SK-N-SH treated with all-trans-retinoic acid at 6 μM for 48 hours (cell line): ENCODE measurements around the gene LHFPL6.

ENCODE experiments used
- ATAC-seq: fragments of 200-7000 bp; cut with Tn5 transposase; 3 replicates; pipeline ENCODE4 v1.9.1; 2020; ENCODE audit warnings: mild to moderate bottlenecking, moderate library complexity
- ARNTL ChIP-seq: fragments of 450-650 bp; formaldehyde crosslinking; IDR thresholded peaks from 2 replicates; pipeline ENCODE4 v1.5.0; 2020; ENCODE audit warnings: low read depth, mild to moderate bottlenecking, moderate library complexity, borderline replicate concordance
- BACH2 ChIP-seq: fragments of 250-450 bp; sonication (Bioruptor Pico); IDR thresholded peaks from 2 replicates; pipeline ENCODE4 v1.9.0; 2021; ENCODE audit warnings: mild to moderate bottlenecking, borderline replicate concordance
- CSDC2 ChIP-seq: fragments of 250-450 bp; sonication (Bioruptor Pico); IDR thresholded peaks from 2 replicates; pipeline ENCODE4 v1.5.0; 2020; ENCODE audit warnings: mild to moderate bottlenecking, moderate library complexity
- ESRRG ChIP-seq: fragments of 250-450 bp; sonication (Bioruptor Pico); IDR thresholded peaks from 2 replicates; pipeline ENCODE4 v1.6.1; 2021; ENCODE audit warnings: mild to moderate bottlenecking
- ISL1 ChIP-seq: fragments of 250-450 bp; sonication (Bioruptor Pico); IDR thresholded peaks from 2 replicates; pipeline ENCODE4 v2.1.2; 2022; ENCODE audit warnings: mild to moderate bottlenecking, moderate library complexity
- PPARA ChIP-seq: fragments of 250-450 bp; sonication (Bioruptor Pico); IDR thresholded peaks from 2 replicates; pipeline ENCODE4 v1.5.0; 2020; ENCODE audit warnings: mild to moderate bottlenecking, borderline replicate concordance
- RARB ChIP-seq: fragments of 250-450 bp; sonication (Bioruptor Pico); IDR thresholded peaks from 2 replicates; pipeline ENCODE4 v1.8.0; 2021; ENCODE audit warnings: mild to moderate bottlenecking, moderate library complexity
- SNAI2 ChIP-seq: fragments of 250-450 bp; sonication (Bioruptor Pico); IDR thresholded peaks from 2 replicates; pipeline ENCODE4 v1.5.0; 2020; ENCODE audit warnings: mild to moderate bottlenecking, moderate library complexity
- TCF4 ChIP-seq: fragments of 250-450 bp; sonication (Bioruptor Pico); IDR thresholded peaks from 2 replicates; pipeline ENCODE4 v1.8.0; 2021; ENCODE audit warnings: mild to moderate bottlenecking, moderate library complexity, borderline replicate concordance
- TOX ChIP-seq: fragments of 250-450 bp; sonication (Bioruptor Pico); IDR thresholded peaks from 2 replicates; pipeline ENCODE4 v1.8.0; 2021; ENCODE audit warnings: mild to moderate bottlenecking, moderate library complexity, borderline replicate concordance
- TSHZ2 ChIP-seq: fragments of 250-450 bp; sonication (Bioruptor Pico); IDR thresholded peaks from 2 replicates; pipeline ENCODE4 v1.5.0; 2020; ENCODE audit warnings: mild to moderate bottlenecking, moderate library complexity
- ZC3H10 ChIP-seq: fragments of 250-450 bp; sonication (Bioruptor Pico); IDR thresholded peaks from 2 replicates; pipeline ENCODE4 v1.5.1; 2021; ENCODE audit warnings: mild to moderate bottlenecking, moderate library complexity
- ZFP3 ChIP-seq: fragments of 250-450 bp; sonication (Bioruptor Pico); IDR thresholded peaks from 2 replicates; pipeline ENCODE4 v1.5.0; 2020; ENCODE audit warnings: mild to moderate bottlenecking, moderate library complexity
- ZFP30 ChIP-seq: fragments of 450-650 bp; formaldehyde crosslinking; IDR thresholded peaks from 2 replicates; pipeline ENCODE4 v1.5.0; 2022; ENCODE audit warnings: mild to moderate bottlenecking, moderate library complexity
- ZNF565 ChIP-seq: fragments of 450-650 bp; formaldehyde crosslinking; conservative IDR thresholded peaks from 2 replicates; pipeline ENCODE4 v1.5.0; 2020; ENCODE audit warnings: low read depth, mild to moderate bottlenecking, moderate library complexity
- ZNF70 ChIP-seq: fragments of 450-650 bp; formaldehyde crosslinking; IDR thresholded peaks from 2 replicates; pipeline ENCODE4 v1.5.0; 2020; ENCODE audit warnings: mild to moderate bottlenecking, moderate library complexity
- ZNF8 ChIP-seq: fragments of 450-650 bp; formaldehyde crosslinking; IDR thresholded peaks from 2 replicates; pipeline ENCODE4 v1.5.0; 2020; ENCODE audit warnings: mild to moderate bottlenecking, moderate library complexity
- TF ChIP-seq, protein P1 (sequence below): fragments of 250-450 bp; sonication (Bioruptor Pico); IDR thresholded peaks from 2 replicates; pipeline ENCODE4 v1.8.0; 2020; ENCODE audit warnings: mild to moderate bottlenecking, moderate library complexity, borderline replicate concordance
- TF ChIP-seq, protein P2 (sequence below): fragments of 250-450 bp; sonication (Bioruptor Pico); IDR thresholded peaks from 2 replicates; pipeline ENCODE4 v1.5.1; 2021; ENCODE audit warnings: mild to moderate bottlenecking, moderate library complexity
- TF ChIP-seq, protein P3 (sequence below): fragments of 250-450 bp; sonication (Bioruptor Pico); IDR thresholded peaks from 2 replicates; pipeline ENCODE4 v1.8.0; 2021; ENCODE audit warnings: low read depth, mild to moderate bottlenecking, moderate library complexity, borderline replicate concordance

The LHFPL6 gene

GRCh38 chr13:39605677-39606320 is 2.8 kb upstream of the LHFPL6 start:
- no peak for ATAC-seq

GRCh38 chr13:39604756-39605155 is 1.8 kb upstream of the LHFPL6 start:
- no peak for ATAC-seq
- TF ChIP-seq ZNF70 (CRISPR knock-in tag), result no peak

More at GRCh38 chr13:39605677-39606320, 2.8 kb upstream of the LHFPL6 start:
- TF ChIP-seq ZC3H10 (CRISPR knock-in tag), result no peak
- no peak for TF ChIP-seq RARB (CRISPR knock-in tag)
- TF ChIP-seq ZFP30, result no peak
- TF ChIP-seq, all 23 proteins: peak for 0

DNA sequence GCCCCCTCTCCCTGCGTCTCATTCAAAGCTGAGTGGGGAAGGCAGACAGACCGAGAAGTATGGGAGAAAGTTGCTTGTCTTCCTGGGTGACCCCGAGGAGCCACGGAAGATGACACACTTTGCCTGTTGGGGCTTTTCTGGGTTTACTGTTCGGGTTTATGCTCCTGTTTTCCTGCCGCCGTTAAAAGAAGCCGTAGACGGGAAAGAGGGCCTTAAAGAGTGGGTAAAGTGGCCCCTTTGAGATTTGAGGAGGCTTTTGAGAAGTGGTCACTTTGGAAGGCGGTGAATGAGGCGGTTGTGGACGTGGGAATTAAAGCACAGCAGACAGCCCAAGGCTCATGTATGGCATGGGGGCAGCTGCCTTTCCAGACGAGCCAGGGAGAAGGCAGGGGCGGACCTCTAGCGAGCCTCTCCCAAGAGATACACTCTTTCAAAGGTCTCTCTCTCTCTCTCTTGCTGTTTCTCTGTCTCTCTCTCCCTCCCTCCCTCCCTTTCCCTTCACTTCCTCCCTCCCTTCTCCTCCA is 493 bp upstream of the LHFPL6 start:
- TF ChIP-seq TCF4 (no peak), ISL1 (CRISPR knock-in tag) (no peak), ZFP30 (no peak), RARB (CRISPR knock-in tag) (no peak), TOX (CRISPR knock-in tag) (no peak), ESRRG (no peak), ARNTL (CRISPR knock-in tag) (no peak), BACH2 (CRISPR knock-in tag) (no peak), TSHZ2 (CRISPR knock-in tag) (no peak), PPARA (CRISPR knock-in tag) (no peak), SNAI2 (no peak)
- TF ChIP-seq, protein P1, sequence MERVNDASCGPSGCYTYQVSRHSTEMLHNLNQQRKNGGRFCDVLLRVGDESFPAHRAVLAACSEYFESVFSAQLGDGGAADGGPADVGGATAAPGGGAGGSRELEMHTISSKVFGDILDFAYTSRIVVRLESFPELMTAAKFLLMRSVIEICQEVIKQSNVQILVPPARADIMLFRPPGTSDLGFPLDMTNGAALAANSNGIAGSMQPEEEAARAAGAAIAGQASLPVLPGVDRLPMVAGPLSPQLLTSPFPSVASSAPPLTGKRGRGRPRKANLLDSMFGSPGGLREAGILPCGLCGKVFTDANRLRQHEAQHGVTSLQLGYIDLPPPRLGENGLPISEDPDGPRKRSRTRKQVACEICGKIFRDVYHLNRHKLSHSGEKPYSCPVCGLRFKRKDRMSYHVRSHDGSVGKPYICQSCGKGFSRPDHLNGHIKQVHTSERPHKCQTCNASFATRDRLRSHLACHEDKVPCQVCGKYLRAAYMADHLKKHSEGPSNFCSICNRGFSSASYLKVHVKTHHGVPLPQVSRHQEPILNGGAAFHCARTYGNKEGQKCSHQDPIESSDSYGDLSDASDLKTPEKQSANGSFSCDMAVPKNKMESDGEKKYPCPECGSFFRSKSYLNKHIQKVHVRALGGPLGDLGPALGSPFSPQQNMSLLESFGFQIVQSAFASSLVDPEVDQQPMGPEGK (CRISPR knock-in tag), result no peak
- TF ChIP-seq, protein P2, sequence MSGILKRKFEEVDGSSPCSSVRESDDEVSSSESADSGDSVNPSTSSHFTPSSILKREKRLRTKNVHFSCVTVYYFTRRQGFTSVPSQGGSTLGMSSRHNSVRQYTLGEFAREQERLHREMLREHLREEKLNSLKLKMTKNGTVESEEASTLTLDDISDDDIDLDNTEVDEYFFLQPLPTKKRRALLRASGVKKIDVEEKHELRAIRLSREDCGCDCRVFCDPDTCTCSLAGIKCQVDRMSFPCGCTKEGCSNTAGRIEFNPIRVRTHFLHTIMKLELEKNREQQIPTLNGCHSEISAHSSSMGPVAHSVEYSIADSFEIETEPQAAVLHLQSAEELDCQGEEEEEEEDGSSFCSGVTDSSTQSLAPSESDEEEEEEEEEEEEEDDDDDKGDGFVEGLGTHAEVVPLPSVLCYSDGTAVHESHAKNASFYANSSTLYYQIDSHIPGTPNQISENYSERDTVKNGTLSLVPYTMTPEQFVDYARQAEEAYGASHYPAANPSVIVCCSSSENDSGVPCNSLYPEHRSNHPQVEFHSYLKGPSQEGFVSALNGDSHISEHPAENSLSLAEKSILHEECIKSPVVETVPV (CRISPR knock-in tag), result no peak
- TF ChIP-seq, protein P3, sequence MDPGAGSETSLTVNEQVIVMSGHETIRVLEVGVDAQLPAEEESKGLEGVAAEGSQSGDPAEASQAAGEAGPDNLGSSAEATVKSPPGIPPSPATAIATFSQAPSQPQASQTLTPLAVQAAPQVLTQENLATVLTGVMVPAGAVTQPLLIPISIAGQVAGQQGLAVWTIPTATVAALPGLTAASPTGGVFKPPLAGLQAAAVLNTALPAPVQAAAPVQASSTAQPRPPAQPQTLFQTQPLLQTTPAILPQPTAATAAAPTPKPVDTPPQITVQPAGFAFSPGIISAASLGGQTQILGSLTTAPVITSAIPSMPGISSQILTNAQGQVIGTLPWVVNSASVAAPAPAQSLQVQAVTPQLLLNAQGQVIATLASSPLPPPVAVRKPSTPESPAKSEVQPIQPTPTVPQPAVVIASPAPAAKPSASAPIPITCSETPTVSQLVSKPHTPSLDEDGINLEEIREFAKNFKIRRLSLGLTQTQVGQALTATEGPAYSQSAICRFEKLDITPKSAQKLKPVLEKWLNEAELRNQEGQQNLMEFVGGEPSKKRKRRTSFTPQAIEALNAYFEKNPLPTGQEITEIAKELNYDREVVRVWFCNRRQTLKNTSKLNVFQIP (CRISPR knock-in tag), result no peak
- TF ChIP-seq, all 23 proteins: peak for 0
- ATAC-seq, result peak; percentile 48

GRCh38 chr13:39602277-39602613 is 748 bp downstream of the LHFPL6 start:
- TF ChIP-seq BACH2 (CRISPR knock-in tag), result no peak
- no peak for TF ChIP-seq ZFP3 (CRISPR knock-in tag)
- no peak for TF ChIP-seq ZC3H10 (CRISPR knock-in tag)
- no peak for TF ChIP-seq ZNF8 (CRISPR knock-in tag)
- TF ChIP-seq, protein P2 (CRISPR knock-in tag), result no peak
- TF ChIP-seq CSDC2 (CRISPR knock-in tag), result no peak
- TF ChIP-seq, protein P1 (CRISPR knock-in tag), result no peak
- no peak for TF ChIP-seq RARB (CRISPR knock-in tag)
- TF ChIP-seq ZNF565 (CRISPR knock-in tag), result no peak
- TF ChIP-seq ESRRG, result no peak
- TF ChIP-seq ISL1 (CRISPR knock-in tag), result no peak
- no peak for TF ChIP-seq TOX (CRISPR knock-in tag)
- TF ChIP-seq TSHZ2 (CRISPR knock-in tag), result no peak
- no peak for ATAC-seq
